Esophagus squamous epithelium (tissue), 4 donors: ENCODE data around the gene BAIAP2.

ENCODE experiments used
- POLR2A ChIP-seq, 4 donors: fragments of 450-650 bp; IDR thresholded peaks; one replicate each; pipeline ENCODE4 v1.6.1; 2017; ENCODE audit warnings: antibody characterized with exemption in 4 of 4, mild to moderate bottlenecking in 4 of 4, moderate library complexity in 3 of 4
- TF ChIP-seq, protein P1 (sequence below), 6 experiments: fragments of 450-650 bp in 4 of 6; fragments of 200-600 bp in 2 of 6; sonication (generic) in 2 of 6; IDR thresholded peaks; one replicate each; pipeline ENCODE4 v1.5.1; 2016 to 2019; ENCODE audit warnings: antibody characterized with exemption in 6 of 6, mild to moderate bottlenecking in 4 of 6, moderate library complexity in 4 of 6

DNA sequence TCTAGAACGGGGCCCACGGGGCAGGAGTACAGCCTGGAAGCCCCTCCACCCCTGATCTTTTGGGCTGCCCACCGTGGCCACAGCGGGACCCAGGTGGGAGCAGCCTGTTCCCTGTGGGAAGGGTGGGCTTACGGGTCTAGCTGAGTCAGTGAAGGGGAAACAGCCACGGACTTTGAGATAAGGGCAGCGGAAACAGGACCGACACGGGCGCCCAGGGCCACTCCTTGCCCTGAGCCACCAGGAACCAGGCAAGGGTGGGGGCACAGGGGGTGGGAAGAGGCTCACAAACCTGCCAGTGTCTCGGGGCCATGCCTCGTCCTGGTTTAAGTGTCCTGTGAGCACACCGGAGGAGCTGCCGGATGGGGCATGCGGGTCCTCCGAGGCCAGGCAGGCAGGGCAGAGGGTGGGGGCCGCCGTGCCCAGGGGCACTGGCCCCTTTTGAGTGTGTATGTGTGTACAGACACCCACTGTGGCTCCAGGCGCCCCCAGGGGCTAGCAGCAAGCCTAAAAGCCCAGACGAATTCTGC lies 82.8 kb downstream of the BAIAP2 start:
- TF ChIP-seq, protein P1, sequence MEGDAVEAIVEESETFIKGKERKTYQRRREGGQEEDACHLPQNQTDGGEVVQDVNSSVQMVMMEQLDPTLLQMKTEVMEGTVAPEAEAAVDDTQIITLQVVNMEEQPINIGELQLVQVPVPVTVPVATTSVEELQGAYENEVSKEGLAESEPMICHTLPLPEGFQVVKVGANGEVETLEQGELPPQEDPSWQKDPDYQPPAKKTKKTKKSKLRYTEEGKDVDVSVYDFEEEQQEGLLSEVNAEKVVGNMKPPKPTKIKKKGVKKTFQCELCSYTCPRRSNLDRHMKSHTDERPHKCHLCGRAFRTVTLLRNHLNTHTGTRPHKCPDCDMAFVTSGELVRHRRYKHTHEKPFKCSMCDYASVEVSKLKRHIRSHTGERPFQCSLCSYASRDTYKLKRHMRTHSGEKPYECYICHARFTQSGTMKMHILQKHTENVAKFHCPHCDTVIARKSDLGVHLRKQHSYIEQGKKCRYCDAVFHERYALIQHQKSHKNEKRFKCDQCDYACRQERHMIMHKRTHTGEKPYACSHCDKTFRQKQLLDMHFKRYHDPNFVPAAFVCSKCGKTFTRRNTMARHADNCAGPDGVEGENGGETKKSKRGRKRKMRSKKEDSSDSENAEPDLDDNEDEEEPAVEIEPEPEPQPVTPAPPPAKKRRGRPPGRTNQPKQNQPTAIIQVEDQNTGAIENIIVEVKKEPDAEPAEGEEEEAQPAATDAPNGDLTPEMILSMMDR (IDR thresholded peaks at IDR 0.05), result no peak
- TF ChIP-seq POLR2A (IDR thresholded peaks at IDR 0.05), result no peak
